ENCODE measurements around the gene HNRNPCL4.
"Not testable (repeated sequence)": the region's sequence is repeated elsewhere in the genome, so short reads cannot be mapped to it uniquely, and the experiment has no call there.

Gene HNRNPCL4

GRCh38 chr1:13165531-13165930, at the start of gene HNRNPCL4:
Gene HNRNPCL4 (minus strand): TSS chr1:13165631. CDS start chr1:13165467, 164 bp downstream.
- not testable (repeated sequence) for DNase-seq

GRCh38 chr1:13208712-13209111, 43.3 kb upstream of the HNRNPCL4 start:
- not testable (repeated sequence) for DNase-seq

DNA sequence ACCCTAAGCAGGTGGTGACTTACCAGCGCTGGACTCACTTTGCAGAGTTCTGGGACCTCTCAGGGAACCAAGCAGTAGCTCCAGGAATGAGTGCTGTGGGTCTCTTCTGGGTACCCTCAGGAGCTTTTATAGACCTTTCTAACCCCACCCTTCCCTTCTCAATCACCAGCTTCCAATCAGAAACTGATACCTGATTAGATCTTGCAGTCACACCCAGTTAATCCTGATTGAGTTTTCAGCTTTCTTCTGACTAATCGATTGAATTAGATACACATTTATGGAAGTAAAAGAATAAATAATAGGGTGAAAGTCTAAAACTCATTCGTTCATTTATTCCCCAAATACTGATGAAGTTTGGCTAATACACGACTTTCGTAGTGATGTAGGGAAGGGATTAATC, 35.9 kb upstream of the HNRNPCL4 start, which contains the start of gene PRAMEF13:
PRAMEF13 (minus strand) TSS at position 101 of the 400 bp plus-strand sequence. CDS start 1,820 bp downstream, outside the sequence.
- not testable (repeated sequence) for DNase-seq

GRCh38 chr1:13171548-13171947, 6.1 kb upstream of the HNRNPCL4 start, which contains the start of gene PRAMEF9:
Gene PRAMEF9 (plus strand): TSS chr1:13171848. CDS start chr1:13175281, 3,433 bp downstream.
- not testable (repeated sequence) for DNase-seq

GRCh38 chr1:13155909-13156308, 9.5 kb downstream of the HNRNPCL4 start, which contains the start of gene PRAMEF26:
Gene PRAMEF26 (minus strand): TSS chr1:13156009. CDS start chr1:13153095, 2,914 bp downstream.
- not testable (repeated sequence) for DNase-seq

GRCh38 chr1:13116754-13117153, 48.7 kb downstream of the HNRNPCL4 start, which contains the start of gene HNRNPCL2:
Gene HNRNPCL2 (minus strand): TSS chr1:13116854. CDS start chr1:13116400, 454 bp downstream.
- not testable (repeated sequence) for DNase-seq
